ENCODE results near the gene ADAM12. TPM values are rescaled to one million over a fixed set of nuclear protein-coding genes. Genes with fewer than 3 reads are reported as not detected.

Gene ADAM12
- total and polyA plus RNA-seq, 9 of the 15 experiments (the other 6 are each of a cell fraction or from before 2014, with no cell fraction given), result not detected

GRCh38 chr10:126170776-126171175 is 217.5 kb downstream of the ADAM12 start:
- no peak for FAIRE-seq
- no peak for DNase-seq (ENCODE audit: extremely low read depth in 1 of 4, low spot score in 3 of 4)
- Histone ChIP-seq H2AFZ (ENCODE audit: low read depth, low read length) (no peak overlapping the region), H3K9me1 (ENCODE audit: control insufficient read depth, insufficient read depth, low read length) (no peaks in the 10 kb centered on the region), H3K79me2 (ENCODE audit: control insufficient read depth, insufficient read depth, low read length) (no peaks in the 10 kb centered on the region), H3K27ac (ENCODE audit: extremely low read depth, low read depth, low read length) (no peak overlapping the region), H3K36me3 (ENCODE audit: control insufficient read depth, insufficient read depth, low read length) (no peaks in the 10 kb centered on the region), H3K9me3 (replicated peaks; ENCODE audit: control insufficient read depth, insufficient read depth, low read depth, low read length) (no peaks in the 10 kb centered on the region), H3K4me1 (replicated peaks in 1 of 2; ENCODE audit: control insufficient read depth in 2 of 2, insufficient read depth in 2 of 2, low read length in 2 of 2) (no peaks in the 10 kb centered on the region), H3K4me2 (ENCODE audit: insufficient read depth, low read length) (no peak overlapping the region), H3K9ac (ENCODE audit: insufficient read depth in 1 of 2, low read depth in 2 of 2, low read length in 2 of 2) (no peak overlapping the region), H3K27me3 (ENCODE audit: control insufficient read depth in 2 of 2, insufficient read depth in 2 of 2, low read length in 2 of 2) (no peaks in the 10 kb centered on the region), H4K20me1 (replicated peaks; ENCODE audit: control insufficient read depth, insufficient read depth, low read length) (no peaks in the 10 kb centered on the region), H3K4me3 (no peak overlapping the region)
- CTCF ChIA-PET (ENCODE audit: low intra/inter-chr PET ratio), result no interaction called here
- ATAC-seq, result no peak
- BruUV-seq (replicated peaks), result no TSS peak
- TF ChIP-seq POLR2B (IDR thresholded peaks at IDR 0.05; ENCODE audit: low read depth, partially characterized antibody), result no peak
- no peak for TF ChIP-seq PCBP2 (IDR thresholded peaks at IDR 0.05; ENCODE audit: low read depth, low read length, poor library complexity, severe bottlenecking)
- in situ Hi-C loops (cut with MboI) (no loop called here), intact Hi-C loops (cut with micrococcal nuclease) (no loop called here)
- 19% methylated on average over 2 of the region's 2 CpGs for WGBS (ENCODE audit: insufficient coverage, low coverage, missing lambda C conversion rate)
- POLR2A ChIA-PET, result no interaction called here

GRCh38 chr10:126170371-126170770 is 217.9 kb downstream of the ADAM12 start:
- Histone ChIP-seq H3K27ac (ENCODE audit: extremely low read depth, low read depth, low read length) (no peak overlapping the region), H3K27me3 (ENCODE audit: control insufficient read depth in 2 of 2, insufficient read depth in 2 of 2, low read length in 2 of 2) (no peaks in the 10 kb centered on the region), H3K9ac (ENCODE audit: insufficient read depth in 1 of 2, low read depth in 2 of 2, low read length in 2 of 2) (no peak overlapping the region), H3K9me1 (ENCODE audit: control insufficient read depth, insufficient read depth, low read length) (no peaks in the 10 kb centered on the region), H3K36me3 (ENCODE audit: control insufficient read depth, insufficient read depth, low read length) (no peaks in the 10 kb centered on the region), H3K4me1 (replicated peaks in 1 of 2; ENCODE audit: control insufficient read depth in 2 of 2, insufficient read depth in 2 of 2, low read length in 2 of 2) (no peaks in the 10 kb centered on the region), H3K4me2 (ENCODE audit: insufficient read depth, low read length) (no peak overlapping the region), H3K4me3 (no peak overlapping the region), H3K9me3 (replicated peaks; ENCODE audit: control insufficient read depth, insufficient read depth, low read depth, low read length) (no peaks in the 10 kb centered on the region), H2AFZ (ENCODE audit: low read depth, low read length) (no peak overlapping the region), H3K79me2 (ENCODE audit: control insufficient read depth, insufficient read depth, low read length) (no peaks in the 10 kb centered on the region), H4K20me1 (replicated peaks; ENCODE audit: control insufficient read depth, insufficient read depth, low read length) (no peaks in the 10 kb centered on the region)
- POLR2A ChIA-PET, result no interaction called here
- in situ Hi-C loops (cut with MboI) (no loop called here), intact Hi-C loops (cut with micrococcal nuclease) (no loop called here)
- 3% methylated on average over 3 of the region's 4 CpGs for WGBS (ENCODE audit: insufficient coverage, low coverage, missing lambda C conversion rate)
- no peak for FAIRE-seq
- BruUV-seq (replicated peaks), result no TSS peak
- DNase-seq (ENCODE audit: extremely low read depth in 1 of 4, low spot score in 3 of 4), result no peak
- TF ChIP-seq ZNF507 (tag; conservative IDR thresholded peaks at IDR 0.05), result no peak
- no peak for TF ChIP-seq PHB (CRISPR knock-in tag; IDR thresholded peaks at IDR 0.05)
- no peak for TF ChIP-seq PPARD (CRISPR knock-in tag; IDR thresholded peaks at IDR 0.05)
- TF ChIP-seq PRMT5 (CRISPR knock-in tag; IDR thresholded peaks at IDR 0.05), result no peak
- TF ChIP-seq MLLT1 (IDR thresholded peaks at IDR 0.05), result no peak
- TF ChIP-seq POLR2H (tag; IDR thresholded peaks at IDR 0.05; ENCODE audit: low read depth), result no peak
- ATAC-seq, result no peak
- CTCF ChIA-PET (ENCODE audit: low intra/inter-chr PET ratio), result interaction anchor here (0.6 kb wide), 2 partner anchors 311 to 407 kb away, joined by 4 to 8 read pairs; no protein-coding TSS in a partner anchor

All from K562 (cell line).